Effector memory CD4-positive, alpha-beta T cell (primary cell): ENCODE measurements around the gene NAT14.
A peak's percentile ranks its signal among the peaks of the same experiment; 100 is the strongest.

Experiments used
- DNase-seq, 3 donors: peaks; one replicate each; pipeline ENCODE4 v3.0.0-alpha.2; 2020
- H3K27ac ChIP-seq: 2 replicates; pipeline ENCODE4 v1.7.0; 2013; ENCODE audit warnings: mild to moderate bottlenecking, low read length, moderate library complexity; ENCODE audit not compliant: insufficient read depth, poor library complexity, severe bottlenecking
- H3K27me3 ChIP-seq: replicated peaks from 2 replicates; pipeline ENCODE4 v1.7.0; 2013; ENCODE audit warnings: mild to moderate bottlenecking, low read length; ENCODE audit not compliant: insufficient read depth, control insufficient read depth, poor library complexity, severe bottlenecking
- H3K36me3 ChIP-seq: 2 replicates; pipeline ENCODE4 v1.7.0; 2013; ENCODE audit warnings: mild to moderate bottlenecking, low read length, moderate library complexity; ENCODE audit not compliant: control insufficient read depth, insufficient read depth
- H3K4me1 ChIP-seq: 2 replicates; pipeline ENCODE4 v1.7.0; 2013; ENCODE audit warnings: low read length, mild to moderate bottlenecking; ENCODE audit not compliant: control insufficient read depth, insufficient read depth, poor library complexity, severe bottlenecking
- H3K4me3 ChIP-seq: 2 replicates; pipeline ENCODE4 v1.7.0; 2013; ENCODE audit warnings: low read length, low read depth, mild to moderate bottlenecking; ENCODE audit not compliant: insufficient read depth, poor library complexity, severe bottlenecking
- H3K9me3 ChIP-seq: 2 replicates; pipeline ENCODE4 v1.7.0; 2013; ENCODE audit warnings: mild to moderate bottlenecking, low read length, moderate library complexity; ENCODE audit not compliant: control insufficient read depth

The NAT14 gene

DNA sequence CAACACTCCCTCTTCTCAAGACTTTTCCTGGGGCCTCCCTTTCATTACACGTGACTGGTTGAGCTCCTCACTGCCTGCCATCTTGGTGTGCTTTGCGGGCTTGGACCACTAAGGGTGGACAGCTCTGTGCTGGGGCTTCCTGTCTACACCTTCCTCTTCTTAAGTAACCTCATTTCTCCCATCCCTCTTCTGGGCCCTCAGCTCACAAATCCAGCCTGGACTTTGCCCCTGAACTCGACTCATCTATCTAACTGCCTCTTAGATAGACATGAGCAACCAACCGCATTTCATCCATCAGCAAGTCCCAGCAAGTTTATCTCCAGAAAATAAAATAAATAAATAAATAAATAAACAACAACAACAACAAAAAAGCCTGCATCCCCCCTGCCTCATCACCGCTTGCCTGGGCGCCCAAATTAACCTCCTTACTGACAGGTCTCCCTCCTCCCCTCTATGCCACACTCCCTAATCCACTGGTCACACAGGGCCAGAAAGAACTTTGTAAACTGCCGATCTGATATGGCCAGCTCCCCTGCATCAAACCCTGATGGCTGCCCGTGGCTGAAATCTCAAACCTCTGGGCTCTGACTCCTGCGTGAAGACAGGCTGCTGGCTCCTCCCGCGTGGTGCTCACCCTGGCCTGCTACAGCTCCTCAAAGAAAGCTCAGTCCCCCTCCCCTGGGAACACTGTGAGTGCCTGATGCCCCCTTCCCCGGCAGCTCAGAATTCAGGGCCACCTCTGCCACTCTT is 31.3 kb upstream of the NAT14 start:
- Histone ChIP-seq H3K27ac (no peak overlapping the region), H3K4me1 (peaks cover 13% of the 10 kb centered on the region), H3K27me3 (peaks cover 25% of the 10 kb centered on the region), H3K4me3 (no peak overlapping the region), H3K36me3 (no peaks in the 10 kb centered on the region), H3K9me3 (no peaks in the 10 kb centered on the region)
- no peak for DNase-seq

DNA sequence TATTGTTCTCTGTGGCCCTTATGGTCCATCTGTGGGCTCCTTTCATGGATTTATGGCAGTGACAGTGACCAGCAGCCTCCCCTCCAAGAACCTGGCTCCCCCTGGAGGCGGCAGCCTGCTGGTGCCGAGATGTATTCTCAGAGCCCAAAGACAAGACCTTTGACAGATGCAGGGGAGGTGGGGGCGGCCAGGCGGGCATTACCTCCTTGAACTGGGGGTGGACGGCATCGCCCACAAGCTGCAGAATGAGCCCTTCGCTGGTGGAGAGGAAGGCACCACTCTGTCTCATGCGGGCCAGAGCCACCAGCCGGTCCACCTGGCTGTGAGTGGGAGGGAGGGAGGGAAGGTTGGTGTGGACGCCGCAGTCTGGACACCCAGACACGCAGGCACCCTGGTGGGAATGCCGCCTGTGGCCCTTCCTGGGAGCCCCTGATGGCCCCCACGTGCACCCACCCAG is 30.2 kb upstream of the NAT14 start:
- peaks cover 13% of the 10 kb centered on the region for H3K4me1 ChIP-seq
- H3K4me3 ChIP-seq, result no peak overlapping the region
- H3K36me3 ChIP-seq, result no peaks in the 10 kb centered on the region
- H3K27me3 ChIP-seq, result peaks cover 22% of the 10 kb centered on the region
- H3K9me3 ChIP-seq, result no peaks in the 10 kb centered on the region
- DNase-seq, result no peak
- H3K27ac ChIP-seq, result no peak overlapping the region

DNA sequence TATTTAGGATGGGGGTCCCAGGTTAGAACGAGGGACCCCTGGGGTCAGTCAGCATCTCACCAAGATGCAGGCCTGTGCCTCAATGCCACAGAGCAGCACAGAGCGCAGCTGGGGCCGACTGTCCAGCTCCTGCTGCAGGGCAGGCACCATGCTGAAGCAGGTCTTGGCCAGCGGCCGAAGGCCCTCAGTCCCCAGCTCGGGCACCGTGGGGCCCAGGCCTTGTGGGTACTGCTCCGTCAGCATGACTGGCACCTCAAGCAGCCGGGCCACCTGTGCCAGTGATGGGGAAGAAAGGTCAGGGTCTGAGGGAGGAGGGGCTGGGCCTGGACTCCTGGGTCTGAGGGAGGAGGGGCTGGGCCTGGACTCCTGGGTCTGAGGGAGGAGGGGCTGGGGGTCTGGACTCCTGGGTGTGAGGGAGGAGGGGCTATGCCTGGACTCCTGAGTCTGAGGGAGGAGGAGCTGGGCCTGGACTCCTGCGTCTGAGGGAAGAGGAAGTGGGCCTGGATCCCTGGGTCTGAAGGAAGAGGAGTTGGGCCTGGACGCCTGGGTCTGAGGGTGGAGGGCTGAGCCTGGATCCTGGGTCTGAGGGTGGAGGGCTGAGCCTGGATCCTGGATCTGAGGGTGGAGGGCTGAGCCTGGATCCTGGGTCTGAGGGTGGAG is 29.3 kb upstream of the NAT14 start:
- Histone ChIP-seq H3K36me3 (no peaks in the 10 kb centered on the region), H3K27ac (no peak overlapping the region), H3K4me3 (no peak overlapping the region), H3K4me1 (peaks cover 15% of the 10 kb centered on the region), H3K27me3 (peaks cover 15% of the 10 kb centered on the region), H3K9me3 (no peaks in the 10 kb centered on the region)
- no peak for DNase-seq

DNA sequence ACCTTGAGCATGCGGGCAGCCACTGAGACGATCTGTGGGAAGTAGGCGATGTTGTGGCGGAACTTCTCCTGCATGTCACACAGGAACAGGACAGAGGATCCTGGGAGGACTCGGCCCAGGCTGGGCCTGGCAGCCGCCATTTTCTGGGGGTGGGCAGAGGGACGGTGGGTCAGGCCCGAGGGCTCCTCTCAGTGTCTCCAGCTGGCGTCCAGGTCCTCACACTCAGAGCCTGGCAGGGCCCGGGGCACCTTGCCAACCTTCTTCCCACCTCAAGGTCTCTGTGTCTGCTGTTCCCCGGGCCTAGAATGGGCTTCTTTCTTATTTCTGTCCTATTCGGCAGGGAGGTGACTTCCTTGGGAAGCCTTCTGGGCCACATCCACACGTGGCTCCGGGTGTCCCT is 28.6 kb upstream of the NAT14 start:
- Histone ChIP-seq H3K4me3 (no peak overlapping the region), H3K4me1 (peaks cover 20% of the 10 kb centered on the region), H3K27me3 (peaks cover 12% of the 10 kb centered on the region), H3K9me3 (no peaks in the 10 kb centered on the region), H3K27ac (no peak overlapping the region), H3K36me3 (no peaks in the 10 kb centered on the region)
- DNase-seq, result no peak

DNA sequence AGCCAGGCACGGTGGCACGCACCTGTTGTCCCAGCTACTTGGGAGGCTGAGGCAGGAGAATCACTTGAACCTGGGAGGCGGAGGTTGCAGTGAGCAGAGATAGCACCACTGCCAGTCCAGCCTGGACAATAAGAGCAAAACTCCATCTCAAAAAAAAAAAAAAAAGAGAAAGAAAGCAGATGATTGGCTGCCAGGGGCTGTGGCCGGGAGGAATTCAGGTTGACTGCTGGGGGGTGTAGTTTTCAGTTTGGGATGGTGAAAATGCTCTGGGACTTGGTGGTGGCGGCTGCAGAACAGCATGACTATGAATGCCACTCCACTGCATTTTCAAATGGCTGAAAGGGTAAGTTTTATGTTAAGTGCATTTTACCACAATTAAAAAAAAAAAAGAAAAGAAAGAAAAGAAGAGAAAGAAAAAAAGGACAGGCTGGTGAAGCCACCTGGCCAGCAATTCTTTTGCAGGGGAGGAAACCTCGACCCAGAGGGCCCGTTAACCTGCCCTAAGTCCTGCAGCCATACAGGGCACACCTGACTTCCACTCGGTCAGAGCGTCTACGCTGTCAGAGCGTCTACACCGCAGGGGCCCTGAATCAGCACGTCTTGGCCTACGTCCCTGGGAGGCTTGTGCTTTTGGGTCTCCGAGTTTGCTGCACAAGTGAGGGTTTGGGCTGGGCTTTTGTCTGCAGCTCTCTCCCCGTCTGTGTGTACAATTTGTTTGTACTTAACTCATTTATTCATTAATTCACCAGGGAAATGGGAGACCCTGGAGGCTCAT is 27.1 kb upstream of the NAT14 start:
- Histone ChIP-seq H3K27me3 (no peaks in the 10 kb centered on the region), H3K4me3 (no peak overlapping the region), H3K27ac (no peak overlapping the region), H3K9me3 (no peaks in the 10 kb centered on the region), H3K36me3 (no peaks in the 10 kb centered on the region), H3K4me1 (peaks cover 14% of the 10 kb centered on the region)
- no peak for DNase-seq

DNA sequence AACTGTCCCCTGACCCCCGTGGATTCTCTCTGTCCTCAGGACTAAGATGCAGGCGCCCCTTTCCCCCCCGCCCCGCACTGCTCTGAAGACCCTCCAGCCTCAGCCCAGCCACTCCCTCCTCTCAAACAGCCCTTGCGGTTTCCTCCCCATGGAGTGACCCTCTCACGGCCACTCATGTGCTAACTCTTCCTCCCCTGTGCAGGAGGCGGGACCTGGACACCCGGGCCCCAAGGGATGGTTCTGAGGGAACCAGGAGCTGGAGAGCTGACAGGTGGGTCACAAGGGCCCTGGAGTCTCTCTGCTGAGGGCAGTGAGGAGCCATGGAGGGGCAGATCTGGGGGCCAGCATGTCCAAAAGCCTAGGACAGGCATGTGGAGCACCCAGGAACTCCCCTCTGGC is 25.4 kb upstream of the NAT14 start:
- H3K27ac ChIP-seq, result no peak overlapping the region
- H3K36me3 ChIP-seq, result no peaks in the 10 kb centered on the region
- no peaks in the 10 kb centered on the region for H3K9me3 ChIP-seq
- DNase-seq, result no peak
- no peak overlapping the region for H3K4me3 ChIP-seq
- H3K27me3 ChIP-seq, result no peaks in the 10 kb centered on the region
- H3K4me1 ChIP-seq, result peaks cover 14% of the 10 kb centered on the region

DNA sequence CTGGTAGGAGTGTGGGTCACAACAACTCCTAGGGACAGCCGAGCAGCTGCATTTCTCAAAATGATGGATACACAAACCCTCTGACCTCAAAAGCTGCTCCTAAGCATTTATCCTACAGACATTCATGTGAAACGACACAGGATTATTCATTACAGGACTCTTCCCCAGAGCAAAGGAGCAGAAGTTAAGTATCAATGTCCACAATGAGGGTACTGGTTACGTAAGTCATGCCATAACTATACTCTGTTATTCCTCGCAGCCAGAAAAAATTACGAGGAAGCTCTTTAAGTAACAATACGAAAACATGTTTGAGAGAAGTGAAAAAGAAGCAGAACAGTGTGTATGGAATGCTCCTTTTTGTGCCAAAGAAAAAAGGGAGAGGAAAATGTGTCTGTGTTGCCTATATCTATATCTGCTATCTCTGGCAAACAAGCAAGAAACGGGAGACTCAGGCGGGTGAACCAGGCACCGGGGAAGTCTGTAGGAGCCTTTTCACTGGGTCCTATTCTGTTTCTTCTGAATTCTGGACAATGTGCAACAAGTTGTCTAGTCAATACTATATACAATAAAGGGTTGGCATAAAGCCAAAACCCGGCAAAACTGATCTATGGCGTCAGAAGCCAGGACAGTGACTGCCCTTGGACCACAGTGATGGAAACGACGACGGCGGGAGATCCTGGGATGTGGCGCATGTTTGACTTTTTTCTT is 24.9 kb upstream of the NAT14 start:
- Histone ChIP-seq H3K27ac (no peak overlapping the region), H3K4me3 (no peak overlapping the region), H3K36me3 (no peaks in the 10 kb centered on the region), H3K4me1 (peaks cover 14% of the 10 kb centered on the region), H3K27me3 (no peaks in the 10 kb centered on the region), H3K9me3 (no peaks in the 10 kb centered on the region)
- DNase-seq, result no peak

DNA sequence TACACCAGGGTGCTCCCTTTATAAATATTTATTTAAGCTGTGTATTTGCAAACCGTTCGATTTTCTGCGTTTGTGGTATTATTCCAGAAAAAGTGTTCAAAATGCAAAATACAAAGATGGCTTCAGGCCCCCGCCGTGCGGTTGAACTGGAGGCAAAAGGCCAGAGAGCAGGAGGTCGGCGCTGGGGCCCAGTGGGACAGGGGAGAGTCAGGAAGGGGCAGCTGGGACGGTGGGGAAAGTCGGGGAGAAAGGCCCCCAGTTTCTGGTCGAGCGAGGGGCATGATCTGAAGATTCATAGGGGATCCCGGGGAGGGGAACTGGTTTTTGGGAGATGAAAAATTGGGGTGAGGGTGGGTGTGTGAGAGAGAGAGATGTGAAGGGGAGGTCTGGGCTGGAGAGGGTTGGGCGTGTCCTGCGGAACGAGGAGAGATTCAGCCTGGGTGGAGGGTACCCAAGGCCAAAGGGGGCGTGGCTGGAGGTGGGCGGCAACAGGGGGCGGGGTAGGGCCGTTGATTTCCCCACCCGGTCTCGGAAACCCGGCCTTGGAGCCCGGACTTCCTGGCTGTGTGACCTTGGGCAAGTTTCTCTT is 24.2 kb upstream of the NAT14 start:
- no peak for DNase-seq
- peak overlapping the region; percentile 85 for H3K4me3 ChIP-seq

DNA sequence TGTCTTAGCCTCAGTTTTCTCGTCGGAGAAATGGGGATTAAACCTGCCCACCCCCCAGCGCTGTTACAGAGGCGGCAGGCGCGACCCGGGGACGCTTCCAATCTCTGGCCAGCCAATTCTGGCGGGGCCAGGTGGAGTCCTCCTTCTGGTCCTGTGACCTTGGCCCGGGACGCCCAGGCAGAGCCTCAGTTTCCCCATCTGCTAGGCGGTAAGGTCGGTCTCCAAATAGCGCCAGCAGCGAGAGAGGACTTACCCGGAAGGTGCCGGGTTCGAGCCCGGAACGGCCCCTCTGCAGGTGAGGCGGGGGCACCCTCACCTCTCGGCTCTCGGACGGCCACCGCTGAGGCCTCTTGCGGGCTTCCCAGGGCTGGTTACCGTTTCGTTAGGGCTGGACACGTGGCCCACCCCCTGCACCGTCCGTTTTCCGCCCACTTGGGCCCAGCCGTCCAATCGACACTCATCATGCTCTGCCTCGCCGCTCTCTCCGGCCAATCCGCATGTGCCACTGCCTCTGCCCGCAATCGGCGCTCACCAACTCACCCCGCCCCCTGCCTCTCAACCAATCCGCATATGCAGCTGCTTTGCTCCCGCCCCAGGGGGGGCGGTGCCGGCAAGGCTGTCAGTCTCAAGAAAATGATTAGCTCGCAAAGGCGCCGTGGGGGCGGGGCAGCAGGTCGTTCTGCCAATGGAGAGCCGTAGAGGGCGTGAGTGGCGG is 23.6 kb upstream of the NAT14 start, which contains the start of gene ISOC2:
Gene ISOC2, minus strand, starts transcription at position 384 of the 715 bp plus-strand sequence. CDS start 5,156 bp downstream, outside the sequence.
- Histone ChIP-seq H3K27ac (peak within 1 kb of the TSS; percentile 63), H3K4me1 (peaks cover 14% of the 10 kb centered on the region), H3K27me3 (no peaks in the 10 kb centered on the region), H3K4me3 (peak within 1 kb of the TSS; percentile 85), H3K36me3 (no peaks in the 10 kb centered on the region), H3K9me3 (no peaks in the 10 kb centered on the region)
- peak; percentile 99 to 100 (median 100) for DNase-seq

More for the DNA sequence above, 24.2 kb upstream of the NAT14 start:
- Histone ChIP-seq H3K4me1 (peaks cover 14% of the 10 kb centered on the region), H3K36me3 (no peaks in the 10 kb centered on the region), H3K27me3 (no peaks in the 10 kb centered on the region), H3K9me3 (no peaks in the 10 kb centered on the region), H3K27ac (peak overlapping the region; percentile 62)
